Stimulated activated naive CD8-positive, alpha-beta T cell treated with anti-CD3 and anti-CD28 coated beads, Interleukin-15, Interleukin-2, amounts not matched to agents 100 ng/mL and 50 ng/mL, for 24 hours (primary cell): Measurements from ENCODE around the gene MEGF10.

Experiments used
- H3K27ac Mint-ChIP-seq: one replicate; pipeline ENCODE4 v1.8.0; 2021; ENCODE audit warnings: mild to moderate bottlenecking, mixed read lengths
- H3K27me3 Mint-ChIP-seq: one replicate; pipeline ENCODE4 v1.8.0; 2021; ENCODE audit warnings: mixed read lengths
- H3K36me3 Mint-ChIP-seq: one replicate; pipeline ENCODE4 v1.8.0; 2021; ENCODE audit warnings: low read depth, mixed read lengths
- H3K4me1 Mint-ChIP-seq: one replicate; pipeline ENCODE4 v1.8.0; 2021; ENCODE audit warnings: low read depth, mixed read lengths
- H3K4me3 Mint-ChIP-seq: one replicate; pipeline ENCODE4 v1.8.0; 2021; ENCODE audit warnings: mild to moderate bottlenecking, mixed read lengths
- H3K9me3 Mint-ChIP-seq: one replicate; pipeline ENCODE4 v1.8.0; 2021; ENCODE audit warnings: mixed read lengths

MEGF10 gene

DNA sequence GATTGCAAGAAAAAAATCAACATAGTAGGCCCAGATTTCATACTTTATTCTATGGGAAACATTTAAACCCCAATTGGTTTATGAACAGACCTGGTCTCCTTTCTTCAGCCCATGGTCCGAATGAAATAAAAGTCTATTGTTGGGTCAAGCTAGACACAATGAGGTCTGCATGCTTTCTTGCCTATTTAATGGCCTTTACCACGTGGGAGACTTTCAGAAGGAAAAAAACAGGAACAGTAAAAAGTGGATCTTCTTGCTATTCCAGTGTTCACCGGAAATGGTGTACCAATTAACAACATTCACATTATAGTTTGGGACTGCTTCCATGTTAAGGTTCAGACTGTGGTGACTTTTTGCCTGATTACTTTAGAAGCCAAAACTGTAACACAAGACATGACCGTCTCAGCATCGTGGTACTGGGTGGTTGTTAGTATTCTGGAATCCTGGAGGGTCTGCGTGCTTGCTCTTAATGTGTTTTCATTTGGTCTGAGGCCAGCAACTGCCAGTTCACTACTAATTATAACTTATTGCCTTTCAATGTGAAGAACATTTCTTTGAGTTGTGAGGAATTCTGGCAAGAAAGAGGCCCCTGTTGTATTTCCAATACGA, 141.5 kb downstream of the MEGF10 start:
- H3K9me3 Mint-ChIP-seq = no peaks in the 10 kb centered on the region
- H3K4me1 Mint-ChIP-seq = no peaks in the 10 kb centered on the region
- no peaks in the 10 kb centered on the region for H3K27me3 Mint-ChIP-seq
- H3K4me3 Mint-ChIP-seq = no peak overlapping the region
- H3K36me3 Mint-ChIP-seq = no peaks in the 10 kb centered on the region
- no peak overlapping the region for H3K27ac Mint-ChIP-seq

- Mint-ChIP-seq H3K9me3 (no peaks in the 10 kb centered on the region), H3K27ac (no peak overlapping the region), H3K4me3 (no peak overlapping the region), H3K4me1 (no peaks in the 10 kb centered on the region), H3K36me3 (no peaks in the 10 kb centered on the region), H3K27me3 (no peaks in the 10 kb centered on the region)
Measured at GRCh38 chr5:127433526-127433925, 142.9 kb downstream of the MEGF10 start.

GRCh38 chr5:127434588-127434987, 144.0 kb downstream of the MEGF10 start:
- Mint-ChIP-seq H3K9me3 (no peaks in the 10 kb centered on the region), H3K4me1 (no peaks in the 10 kb centered on the region), H3K27me3 (no peaks in the 10 kb centered on the region), H3K27ac (no peak overlapping the region), H3K4me3 (no peak overlapping the region), H3K36me3 (no peaks in the 10 kb centered on the region)

GRCh38 chr5:127435821-127436220, 145.2 kb downstream of the MEGF10 start:
- no peaks in the 10 kb centered on the region for H3K27me3 Mint-ChIP-seq

DNA sequence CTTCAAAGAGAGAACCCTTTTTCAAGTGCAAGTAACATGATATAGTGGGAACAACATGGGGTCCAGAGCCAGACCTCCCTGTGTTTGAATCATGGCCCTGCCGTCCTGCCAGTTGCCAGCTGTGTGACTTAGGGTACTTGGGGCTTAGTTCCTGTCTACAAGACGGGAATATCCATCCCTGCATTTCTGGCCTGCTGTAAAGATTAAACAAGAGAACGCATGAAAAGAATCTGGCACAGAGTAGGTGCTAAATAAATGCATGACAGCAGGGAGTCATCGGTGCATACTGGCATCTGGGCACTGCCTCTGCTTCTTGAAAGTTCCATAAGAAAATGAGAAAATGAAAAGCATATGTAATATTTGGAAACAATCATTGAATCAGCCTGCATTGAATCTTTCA, 149.0 kb downstream of the MEGF10 start:
- H3K27me3 Mint-ChIP-seq = peaks cover 6% of the 10 kb centered on the region
- no peaks in the 10 kb centered on the region for H3K4me1 Mint-ChIP-seq
- H3K4me3 Mint-ChIP-seq = no peak overlapping the region
- H3K9me3 Mint-ChIP-seq = no peaks in the 10 kb centered on the region
- H3K36me3 Mint-ChIP-seq = no peaks in the 10 kb centered on the region
- no peak overlapping the region for H3K27ac Mint-ChIP-seq

More at GRCh38 chr5:127435821-127436220, 145.2 kb downstream of the MEGF10 start:
- H3K4me3 Mint-ChIP-seq = no peak overlapping the region
- no peaks in the 10 kb centered on the region for H3K4me1 Mint-ChIP-seq
- H3K9me3 Mint-ChIP-seq = no peaks in the 10 kb centered on the region
- H3K27ac Mint-ChIP-seq = no peak overlapping the region
- H3K36me3 Mint-ChIP-seq = no peaks in the 10 kb centered on the region

- Mint-ChIP-seq H3K4me1 (no peaks in the 10 kb centered on the region), H3K36me3 (no peaks in the 10 kb centered on the region), H3K4me3 (no peak overlapping the region), H3K27me3 (peaks cover 6% of the 10 kb centered on the region), H3K27ac (no peak overlapping the region), H3K9me3 (no peaks in the 10 kb centered on the region)
Measured at GRCh38 chr5:127440831-127441230, 150.2 kb downstream of the MEGF10 start.

DNA sequence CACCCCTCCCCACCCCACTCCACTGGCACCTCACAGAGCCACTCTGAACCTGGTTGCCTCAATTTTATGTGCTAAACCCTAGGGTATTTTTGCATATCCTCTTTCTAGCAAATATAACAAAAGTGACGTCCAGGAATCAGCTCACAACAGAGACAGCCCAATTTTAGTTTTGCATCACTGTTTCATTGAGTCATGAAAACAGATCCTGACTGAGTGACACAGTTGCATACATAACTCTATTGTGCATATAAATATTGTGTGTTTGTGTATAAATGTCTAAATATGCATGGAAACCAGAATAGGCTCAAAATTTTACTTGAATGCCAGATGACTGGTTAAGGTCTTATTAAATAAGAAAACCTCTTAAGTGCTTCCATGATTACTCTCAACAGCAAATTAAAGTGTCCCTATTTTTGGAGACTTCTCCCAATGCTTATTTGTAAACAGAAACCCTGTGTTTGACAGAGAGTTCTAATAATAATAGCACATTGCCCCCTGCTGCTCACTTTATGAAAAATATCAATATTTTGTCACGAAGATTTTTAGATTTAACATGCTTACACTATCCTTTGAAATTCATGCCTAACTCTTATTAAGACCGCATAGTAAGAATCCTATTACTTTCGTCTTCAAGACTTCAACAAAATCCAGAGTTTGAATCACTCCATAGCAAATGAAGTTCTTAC, 151.3 kb downstream of the MEGF10 start:
- H3K9me3 Mint-ChIP-seq = no peaks in the 10 kb centered on the region

DNA sequence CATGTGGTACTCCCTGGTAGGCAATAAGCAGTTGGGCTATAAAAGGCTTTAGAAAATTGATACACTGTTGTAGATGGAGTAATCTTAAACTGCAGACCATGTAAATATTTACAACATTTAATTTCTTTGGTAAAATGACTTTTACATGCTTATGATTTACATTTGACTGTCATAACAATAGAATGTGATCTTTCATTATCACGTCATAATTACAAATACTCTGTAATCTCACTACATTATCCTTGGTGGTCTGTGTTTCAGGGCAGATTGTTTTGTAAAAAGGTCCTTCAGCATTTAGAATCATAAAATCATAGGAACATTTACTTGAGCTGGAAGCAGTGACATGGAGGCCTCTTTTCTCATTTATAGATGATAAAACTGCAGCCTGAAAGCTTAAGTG, 153.6 kb downstream of the MEGF10 start:
- H3K27me3 Mint-ChIP-seq = peaks cover 6% of the 10 kb centered on the region
- H3K27ac Mint-ChIP-seq = no peak overlapping the region
- no peaks in the 10 kb centered on the region for H3K4me1 Mint-ChIP-seq
- H3K9me3 Mint-ChIP-seq = no peaks in the 10 kb centered on the region
- H3K4me3 Mint-ChIP-seq = no peak overlapping the region
- H3K36me3 Mint-ChIP-seq = no peaks in the 10 kb centered on the region

More for the DNA sequence above, 151.3 kb downstream of the MEGF10 start:
- no peaks in the 10 kb centered on the region for H3K36me3 Mint-ChIP-seq
- H3K4me1 Mint-ChIP-seq = no peaks in the 10 kb centered on the region
- H3K4me3 Mint-ChIP-seq = no peak overlapping the region
- H3K27ac Mint-ChIP-seq = no peak overlapping the region
- peaks cover 6% of the 10 kb centered on the region for H3K27me3 Mint-ChIP-seq

GRCh38 chr5:127445328-127445727, 154.7 kb downstream of the MEGF10 start:
- no peaks in the 10 kb centered on the region for H3K4me1 Mint-ChIP-seq
- peaks cover 6% of the 10 kb centered on the region for H3K27me3 Mint-ChIP-seq

DNA sequence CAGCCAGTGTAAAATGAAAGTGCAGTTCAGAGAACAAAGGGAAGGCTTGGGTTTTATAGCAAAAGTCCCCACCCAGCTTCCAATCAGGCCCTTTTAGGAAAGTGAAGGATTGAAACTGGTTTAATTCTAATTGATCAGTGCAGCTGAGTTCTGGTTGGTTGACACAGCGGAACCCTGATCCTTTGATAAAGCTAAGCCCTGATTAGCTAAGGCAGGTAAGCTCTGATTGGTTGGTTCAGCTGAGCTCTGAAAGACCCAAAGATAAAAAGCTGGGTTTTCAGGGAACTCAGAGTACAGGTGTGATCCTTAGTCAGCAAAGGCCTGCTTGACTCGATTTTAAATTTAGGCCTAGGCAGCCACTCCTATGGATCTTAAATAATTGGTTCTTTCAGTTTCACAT, 156.0 kb downstream of the MEGF10 start:
- Mint-ChIP-seq H3K4me1 (no peaks in the 10 kb centered on the region), H3K36me3 (no peaks in the 10 kb centered on the region), H3K9me3 (no peaks in the 10 kb centered on the region), H3K27ac (no peak overlapping the region), H3K4me3 (no peak overlapping the region), H3K27me3 (peaks cover 6% of the 10 kb centered on the region)

More at GRCh38 chr5:127445328-127445727, 154.7 kb downstream of the MEGF10 start:
- Mint-ChIP-seq H3K4me3 (no peak overlapping the region), H3K27ac (no peak overlapping the region), H3K9me3 (no peaks in the 10 kb centered on the region), H3K36me3 (no peaks in the 10 kb centered on the region)

DNA sequence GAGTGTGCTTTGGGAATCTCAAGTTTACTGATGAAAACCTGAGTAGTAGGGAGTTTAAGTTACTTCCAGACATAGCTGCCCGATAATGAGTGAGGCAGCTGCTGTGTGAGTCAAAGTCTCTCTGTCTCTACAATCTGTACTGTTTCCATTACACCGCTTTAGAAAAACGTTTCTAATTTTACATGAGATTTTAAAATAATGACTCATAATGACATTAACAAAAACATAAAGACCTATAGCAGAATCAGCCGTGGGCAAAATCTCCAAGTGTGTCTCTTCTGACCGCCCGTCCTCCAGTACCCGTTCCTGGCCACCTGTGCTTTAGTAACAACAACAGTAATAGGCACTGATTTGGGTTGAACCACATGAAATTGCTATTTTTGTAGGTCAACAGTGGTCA, 157.2 kb downstream of the MEGF10 start:
- H3K9me3 Mint-ChIP-seq = no peaks in the 10 kb centered on the region

DNA sequence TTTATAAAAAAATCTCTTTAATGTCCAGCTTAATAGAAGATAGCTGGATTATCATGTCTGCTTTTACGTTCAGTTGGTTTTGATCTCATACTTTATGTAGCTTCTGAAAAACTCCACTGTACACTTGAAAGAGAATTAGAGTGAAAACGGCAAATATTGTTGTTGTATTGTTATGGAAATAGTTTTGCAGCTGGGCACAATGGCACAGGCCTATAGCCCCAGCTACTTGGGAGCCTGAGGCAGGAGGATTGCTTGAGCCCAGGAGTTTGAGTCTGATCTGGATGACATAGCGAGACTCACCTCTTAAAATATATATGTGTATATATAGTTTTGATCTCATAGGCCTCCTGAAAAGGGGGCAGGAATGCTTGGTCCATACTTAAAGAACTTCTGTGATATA, 159.4 kb downstream of the MEGF10 start:
- no peak overlapping the region for H3K27ac Mint-ChIP-seq
- peaks cover 9% of the 10 kb centered on the region for H3K27me3 Mint-ChIP-seq
- H3K9me3 Mint-ChIP-seq = no peaks in the 10 kb centered on the region
- H3K4me3 Mint-ChIP-seq = no peak overlapping the region
- H3K36me3 Mint-ChIP-seq = no peaks in the 10 kb centered on the region
- no peaks in the 10 kb centered on the region for H3K4me1 Mint-ChIP-seq

More for the DNA sequence above, 157.2 kb downstream of the MEGF10 start:
- H3K36me3 Mint-ChIP-seq = no peaks in the 10 kb centered on the region
- no peak overlapping the region for H3K27ac Mint-ChIP-seq
- no peaks in the 10 kb centered on the region for H3K4me1 Mint-ChIP-seq
- H3K4me3 Mint-ChIP-seq = no peak overlapping the region
- H3K27me3 Mint-ChIP-seq = peaks cover 3% of the 10 kb centered on the region

DNA sequence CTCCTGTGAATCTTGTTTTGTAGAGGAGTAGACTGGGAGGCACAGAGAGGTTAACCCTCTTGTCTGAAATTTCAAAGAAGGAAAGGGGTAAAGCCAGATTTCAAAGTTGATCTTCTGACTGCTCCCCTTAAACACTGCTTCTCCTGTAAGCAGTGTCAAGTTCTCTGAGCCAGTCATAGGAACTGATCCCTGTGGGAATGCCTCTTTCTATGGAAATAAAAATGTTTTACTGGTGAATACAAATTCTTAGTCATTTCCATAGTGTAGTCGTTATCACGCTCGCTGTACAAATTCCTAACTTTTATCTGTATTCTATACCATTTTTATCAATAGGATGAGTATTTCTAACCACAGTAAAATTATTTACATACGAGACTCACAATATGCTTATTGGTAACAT, 160.5 kb downstream of the MEGF10 start:
- Mint-ChIP-seq H3K27ac (no peak overlapping the region), H3K36me3 (no peaks in the 10 kb centered on the region), H3K4me1 (no peaks in the 10 kb centered on the region), H3K9me3 (no peaks in the 10 kb centered on the region), H3K4me3 (no peak overlapping the region), H3K27me3 (peaks cover 13% of the 10 kb centered on the region)

DNA sequence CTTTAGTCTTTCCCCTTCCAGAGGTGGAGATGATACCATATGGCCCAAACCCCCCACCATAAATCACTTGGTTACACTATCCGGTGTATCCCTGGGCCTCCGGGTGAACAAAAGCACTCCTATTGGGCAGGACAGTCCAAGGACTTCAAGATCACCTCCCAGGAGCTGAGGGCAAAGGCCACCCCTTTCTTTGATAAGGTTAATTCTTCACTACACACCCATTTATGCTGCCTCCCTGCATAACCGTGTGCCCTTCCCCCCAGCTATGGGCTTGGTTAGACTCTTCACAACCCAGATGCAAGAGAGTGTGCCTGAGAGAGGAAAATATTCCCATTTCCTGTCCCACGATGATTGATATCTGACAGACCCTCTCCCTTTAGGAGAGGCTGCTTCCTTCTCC, 162.0 kb downstream of the MEGF10 start:
- Mint-ChIP-seq H3K4me3 (no peak overlapping the region), H3K27ac (no peak overlapping the region), H3K4me1 (no peaks in the 10 kb centered on the region), H3K36me3 (no peaks in the 10 kb centered on the region), H3K9me3 (no peaks in the 10 kb centered on the region), H3K27me3 (peaks cover 13% of the 10 kb centered on the region)

DNA sequence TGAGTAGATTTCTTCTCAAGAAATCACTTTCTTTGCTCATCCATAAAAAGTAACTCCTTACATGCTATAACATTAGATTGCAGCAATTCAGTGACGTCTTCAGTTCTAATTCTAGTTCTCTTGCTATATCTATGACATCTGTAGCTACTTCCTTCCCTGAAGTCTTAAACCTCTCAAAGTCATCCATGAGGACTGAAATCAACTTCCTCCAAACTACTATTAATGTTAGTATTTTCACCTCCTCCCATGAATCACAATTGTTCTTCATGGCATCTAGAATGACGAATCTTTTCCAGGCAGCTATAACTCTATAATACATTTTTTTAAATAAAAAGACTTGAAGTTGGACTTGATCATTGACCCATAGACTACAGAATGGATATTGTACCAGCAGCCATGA, 180.6 kb downstream of the MEGF10 start:
- Mint-ChIP-seq H3K4me3 (no peak overlapping the region), H3K27me3 (peaks cover 29% of the 10 kb centered on the region), H3K4me1 (no peaks in the 10 kb centered on the region), H3K9me3 (no peaks in the 10 kb centered on the region), H3K36me3 (no peaks in the 10 kb centered on the region), H3K27ac (no peak overlapping the region)

GRCh38 chr5:127472700-127473099, 182.1 kb downstream of the MEGF10 start:
- H3K4me1 Mint-ChIP-seq = no peaks in the 10 kb centered on the region
- no peaks in the 10 kb centered on the region for H3K36me3 Mint-ChIP-seq
- H3K9me3 Mint-ChIP-seq = no peaks in the 10 kb centered on the region
- H3K4me3 Mint-ChIP-seq = no peak overlapping the region
- H3K27me3 Mint-ChIP-seq = peaks cover 28% of the 10 kb centered on the region
- no peak overlapping the region for H3K27ac Mint-ChIP-seq
